ENCODE data around the gene HIP1.
"Not testable (repeated sequence)": the region's sequence is repeated elsewhere in the genome, so short reads cannot be mapped to it uniquely, and the experiment has no call there.

The HIP1 gene

GRCh38 chr7:75738604-75738974, at the start of gene HIP1:
TSS of gene HIP1 (minus strand) at chr7:75738941. CDS start at chr7:75738920, 21 bp downstream.
- peak in 1 of 2 donors; percentile 5 for DNase-seq

GRCh38 chr7:75788154-75788847, 49.6 kb upstream of the HIP1 start:
- not testable (repeated sequence) for DNase-seq

- not testable (repeated sequence) for DNase-seq
Measured at GRCh38 chr7:75783058-75783457, 44.3 kb upstream of the HIP1 start.

- not testable (repeated sequence) for DNase-seq
Measured at GRCh38 chr7:75780647-75781273, 42.0 kb upstream of the HIP1 start.

- DNase-seq: not testable (repeated sequence)
Measured at GRCh38 chr7:75779516-75779915, 40.8 kb upstream of the HIP1 start.

GRCh38 chr7:75779035-75779434, 40.3 kb upstream of the HIP1 start:
- not testable (repeated sequence) for DNase-seq

GRCh38 chr7:75776295-75776971, 37.7 kb upstream of the HIP1 start:
- peak; percentile 3 to 62 for DNase-seq

GRCh38 chr7:75773958-75774357, 35.2 kb upstream of the HIP1 start:
- not testable (repeated sequence) for DNase-seq

- no peak for DNase-seq
Measured at GRCh38 chr7:75772081-75773077, 33.6 kb upstream of the HIP1 start, which contains the start of gene CCL26. TSS of gene CCL26 (minus strand) at chr7:75772211. CDS start at chr7:75772176, 35 bp downstream.

- no peak for DNase-seq
Measured at GRCh38 chr7:75771224-75771623, 32.5 kb upstream of the HIP1 start.

GRCh38 chr7:75762350-75762917, 23.7 kb upstream of the HIP1 start:
- peak in 1 of 2 donors; percentile 59 for DNase-seq

- DNase-seq: not testable (repeated sequence)
Measured at GRCh38 chr7:75761801-75762200, 23.1 kb upstream of the HIP1 start.

- no peak for DNase-seq
Measured at GRCh38 chr7:75758491-75758890, 19.8 kb upstream of the HIP1 start.

GRCh38 chr7:75757860-75758259, 19.1 kb upstream of the HIP1 start:
- no peak for DNase-seq

- peak in 1 of 2 donors; percentile 16 for DNase-seq
Measured at GRCh38 chr7:75756991-75757676, 18.4 kb upstream of the HIP1 start.

- no peak for DNase-seq
Measured at GRCh38 chr7:75756206-75756990, 17.7 kb upstream of the HIP1 start.

GRCh38 chr7:75743455-75743859, 4.7 kb upstream of the HIP1 start:
- DNase-seq: no peak

- peak in 1 of 2 donors; percentile 34 for DNase-seq
Measured at GRCh38 chr7:75740846-75741497, 2.2 kb upstream of the HIP1 start.

- DNase-seq: no peak
Measured at GRCh38 chr7:75739796-75740672, 1.3 kb upstream of the HIP1 start.
